ENCODE data around the gene PLCB4.

The PLCB4 gene

DNA sequence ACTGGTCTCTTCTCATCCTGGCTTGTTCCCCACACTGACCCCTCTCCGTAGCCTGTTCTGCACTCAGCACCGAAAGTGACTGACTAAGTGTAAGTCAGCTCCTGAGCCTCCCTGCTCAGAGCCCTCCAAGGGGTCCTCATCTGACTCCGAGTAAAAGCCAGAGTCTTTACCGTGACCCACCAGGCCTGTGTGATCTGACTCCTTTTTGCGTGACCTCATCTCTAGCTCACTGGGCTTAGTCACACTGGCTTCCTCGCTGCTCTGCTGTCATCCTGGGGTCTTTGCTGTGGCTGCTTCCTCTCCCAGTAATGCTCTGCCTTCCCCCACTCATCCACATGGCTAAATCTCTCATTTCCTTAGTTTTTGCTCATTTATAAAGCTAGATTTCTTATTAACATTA, 116.6 kb downstream of the PLCB4 start:
- no peak for DNase-seq

DNA sequence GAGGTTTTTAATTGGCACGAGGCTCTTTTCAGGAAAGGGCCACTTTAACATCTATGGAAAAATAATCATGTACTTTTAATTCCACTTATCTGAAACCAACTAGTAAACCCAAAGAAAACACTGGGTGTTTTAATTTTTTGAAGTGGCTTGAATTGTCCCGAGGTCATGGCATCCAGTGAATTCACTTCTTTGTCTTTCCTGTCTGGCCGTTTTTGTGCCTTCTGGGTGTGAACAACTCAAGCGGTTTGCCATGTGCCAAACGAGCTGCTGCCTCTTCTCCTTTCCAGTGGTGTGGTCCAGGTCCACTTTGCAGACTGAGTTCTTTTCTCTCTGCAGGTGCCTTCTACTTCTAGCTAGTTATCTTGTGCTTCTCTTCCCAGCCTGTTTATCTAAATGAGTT, 117.5 kb downstream of the PLCB4 start:
- DNase-seq = no peak

DNA sequence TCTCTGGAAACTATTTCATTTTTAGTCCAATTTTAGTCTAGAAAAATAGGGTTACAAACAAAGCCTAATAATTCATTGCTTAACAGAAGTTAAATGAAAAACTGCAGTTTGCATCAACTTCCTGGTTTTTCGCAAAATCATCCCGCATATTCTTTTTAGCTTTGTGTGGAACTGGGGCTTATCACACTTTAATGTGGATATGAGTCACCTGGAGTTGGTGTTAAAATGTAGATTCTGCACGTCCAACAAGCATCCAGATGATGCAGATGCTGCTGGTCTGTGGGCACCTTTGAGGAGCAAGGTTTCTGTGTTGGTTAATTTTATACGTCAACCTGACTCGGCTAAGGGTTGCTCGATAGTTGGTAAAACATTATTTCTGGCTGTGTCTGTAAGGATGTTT, 126.1 kb downstream of the PLCB4 start:
- no peak for DNase-seq

DNA sequence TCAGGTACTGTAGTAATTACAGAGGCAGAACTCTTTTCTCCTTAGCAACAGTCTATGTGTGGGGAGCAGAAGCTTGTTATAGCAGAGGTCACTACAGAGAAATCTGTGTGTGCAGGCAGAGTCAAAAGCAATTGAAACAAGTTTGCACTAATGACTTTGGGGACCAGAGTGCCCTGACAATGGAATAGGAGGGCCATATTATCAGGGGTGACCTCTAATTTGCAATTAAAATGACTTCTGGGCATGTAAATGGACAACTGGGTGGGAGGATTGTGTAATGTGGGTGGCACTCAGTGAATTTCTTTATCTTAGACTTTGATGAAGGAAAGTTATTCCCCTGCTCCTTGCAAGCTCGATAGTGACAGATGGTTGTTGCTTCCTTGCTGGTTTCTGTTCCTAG, 127.2 kb downstream of the PLCB4 start:
- DNase-seq = no peak

DNA sequence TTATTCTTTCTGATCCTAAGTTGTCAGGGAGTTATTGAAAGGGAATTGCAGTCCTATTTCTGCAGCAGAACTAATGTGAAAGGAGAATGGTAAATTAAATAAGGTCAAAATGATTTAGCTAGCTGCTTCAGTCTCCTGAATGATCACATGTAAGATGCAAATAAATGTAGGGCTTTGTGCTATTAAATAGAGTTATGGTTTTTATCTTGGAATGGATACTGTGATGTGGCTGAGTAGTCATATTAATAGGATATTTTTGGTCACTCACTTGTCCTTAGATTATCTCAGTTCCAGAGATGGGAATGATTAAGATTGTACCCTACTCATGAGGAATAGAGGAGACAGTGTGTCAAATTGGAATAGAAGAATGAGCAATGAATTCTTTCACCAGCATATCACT, 129.6 kb downstream of the PLCB4 start:
- DNase-seq = no peak

DNA sequence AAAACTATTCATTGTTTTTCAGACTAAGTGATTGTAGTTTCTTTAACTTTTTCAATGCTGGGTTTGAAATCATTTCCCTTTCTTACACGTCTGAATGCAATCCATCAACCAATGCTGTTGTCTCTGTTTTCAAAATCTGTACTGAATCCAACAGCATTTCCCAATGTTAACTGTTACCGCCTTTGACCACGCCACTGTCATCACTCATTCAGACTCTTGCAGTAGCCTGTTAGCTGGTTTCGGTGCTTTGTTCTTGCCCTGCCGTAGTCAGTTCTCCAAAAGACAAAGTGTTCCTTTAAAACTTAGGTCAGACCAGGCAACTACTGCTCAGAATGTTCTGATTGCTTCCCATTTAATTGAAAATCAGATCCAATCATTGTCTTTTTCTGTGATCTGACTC, 131.3 kb downstream of the PLCB4 start:
- no peak for DNase-seq

DNA sequence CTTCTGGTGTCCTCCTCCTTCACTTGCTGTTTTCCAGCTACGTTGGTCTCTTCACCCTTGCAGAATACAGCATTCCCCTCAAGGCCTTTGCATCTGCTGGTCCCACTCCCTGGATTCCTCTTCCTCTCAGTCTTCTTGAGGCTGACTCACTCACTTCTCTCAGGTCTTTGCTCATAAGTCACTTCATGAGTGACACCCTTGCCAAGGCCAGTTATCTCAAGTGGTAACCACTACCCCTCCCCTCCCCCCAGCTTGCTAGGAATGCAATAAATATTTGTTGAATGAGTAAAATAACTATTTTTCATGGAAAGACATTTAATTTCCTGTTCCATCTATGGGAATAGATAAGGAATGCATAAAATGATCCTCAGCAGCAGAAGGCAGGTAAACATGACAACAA, 131.7 kb downstream of the PLCB4 start:
- DNase-seq = no peak

DNA sequence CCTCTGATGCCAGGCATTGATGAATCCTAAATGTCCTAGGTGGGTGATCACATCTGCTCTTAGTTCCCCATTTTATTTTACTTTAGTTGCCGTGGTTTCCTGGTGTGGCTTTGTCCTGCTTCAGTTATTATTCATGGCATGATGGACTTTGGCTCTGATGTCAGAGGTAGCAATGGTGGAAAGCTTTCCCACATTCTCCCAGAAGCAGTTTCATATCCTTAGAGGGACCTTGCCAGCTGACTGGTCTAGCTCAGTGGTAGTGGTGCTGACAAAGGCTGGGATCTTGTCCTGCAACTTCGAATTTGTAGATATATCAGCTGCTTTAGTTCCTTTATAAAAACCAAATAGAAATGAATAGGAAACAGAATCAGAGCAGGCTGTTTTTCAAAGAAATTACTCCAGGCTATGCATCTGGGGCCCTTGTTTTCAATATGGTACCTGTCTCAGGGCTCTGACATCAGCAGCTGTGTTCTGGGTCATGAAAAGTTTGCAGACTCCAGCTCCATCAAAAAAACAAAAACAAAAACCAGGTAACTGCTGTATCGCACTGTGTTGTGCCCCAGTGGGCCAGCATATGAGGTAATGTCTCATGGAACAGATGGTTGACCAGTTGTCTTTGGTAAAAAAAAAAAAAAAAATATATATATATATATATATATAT, 133.7 kb downstream of the PLCB4 start:
- no peak for DNase-seq

DNA sequence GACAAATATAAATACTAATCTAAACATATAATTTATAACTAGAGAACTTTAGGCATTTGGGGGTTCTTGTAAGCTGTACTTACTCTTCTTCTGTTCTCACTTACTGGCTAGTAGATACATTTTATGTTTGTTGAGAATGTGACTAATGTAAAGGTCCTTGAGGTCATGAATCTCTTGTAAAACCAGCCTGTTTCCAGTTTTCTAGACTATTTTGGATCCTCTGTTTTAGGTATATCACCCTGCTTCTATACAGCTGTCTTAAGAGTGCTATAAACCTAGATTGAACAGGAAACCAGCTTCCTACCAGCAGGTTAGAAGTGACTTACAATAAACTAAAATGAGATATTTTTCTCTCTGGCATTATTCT, 134.2 kb downstream of the PLCB4 start:
- DNase-seq = no peak

DNA sequence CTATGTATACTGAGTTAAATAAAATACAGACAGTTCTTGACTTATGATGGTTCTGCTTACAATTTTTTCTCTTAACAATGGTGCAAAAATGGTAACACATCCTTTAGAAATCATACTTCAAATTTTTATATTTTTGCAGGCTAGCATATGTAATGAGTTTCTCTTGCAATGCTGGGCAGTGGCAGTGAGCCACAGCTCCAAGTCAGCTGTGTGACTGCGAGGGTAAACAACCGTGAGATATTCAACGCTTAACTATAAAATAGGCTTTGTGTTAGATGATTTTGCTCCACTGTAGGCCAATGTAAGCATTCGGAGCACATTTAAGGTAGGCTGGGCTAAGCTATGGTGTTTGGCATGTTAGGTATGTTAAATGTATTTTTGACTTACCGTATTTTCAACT, 136.1 kb downstream of the PLCB4 start:
- no peak for DNase-seq

DNA sequence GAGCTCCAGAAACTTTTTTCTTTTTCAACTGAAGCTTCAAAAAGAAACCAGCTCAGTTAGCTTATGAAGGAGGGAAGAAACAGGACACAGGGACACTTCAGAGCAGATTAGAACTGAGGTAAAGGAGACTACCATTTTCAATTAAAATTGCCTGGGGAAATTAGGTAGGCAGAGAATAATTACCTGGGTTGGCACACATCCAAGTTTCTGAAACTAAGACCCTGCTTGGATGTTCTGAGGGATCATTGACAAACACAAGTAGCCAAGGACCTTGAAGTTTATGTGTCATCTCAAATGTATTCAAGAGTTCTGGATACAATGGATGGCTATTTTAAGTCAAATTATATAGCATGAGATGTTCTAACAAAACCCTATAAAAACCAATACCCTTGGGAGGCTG, 137.6 kb downstream of the PLCB4 start:
- no peak for DNase-seq

DNA sequence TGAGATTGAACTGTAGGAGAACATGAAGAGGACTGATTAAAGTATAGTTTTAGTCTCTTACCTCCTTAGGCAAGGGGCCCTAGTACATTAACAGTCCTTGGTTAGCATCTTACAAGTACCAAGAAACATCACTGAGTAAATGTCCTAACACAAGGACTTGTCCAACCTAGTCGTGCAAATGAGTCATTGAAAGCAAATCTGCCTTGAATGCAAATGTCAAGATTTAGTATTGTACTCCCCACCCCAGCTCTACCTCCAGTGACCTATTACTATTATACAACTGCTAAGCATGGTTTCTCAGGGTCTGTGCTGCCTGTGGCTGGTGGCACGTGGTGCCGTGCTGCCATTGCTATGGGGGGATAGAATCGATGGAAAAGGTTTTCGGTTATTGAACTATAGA, 138.4 kb downstream of the PLCB4 start:
- no peak for DNase-seq

DNA sequence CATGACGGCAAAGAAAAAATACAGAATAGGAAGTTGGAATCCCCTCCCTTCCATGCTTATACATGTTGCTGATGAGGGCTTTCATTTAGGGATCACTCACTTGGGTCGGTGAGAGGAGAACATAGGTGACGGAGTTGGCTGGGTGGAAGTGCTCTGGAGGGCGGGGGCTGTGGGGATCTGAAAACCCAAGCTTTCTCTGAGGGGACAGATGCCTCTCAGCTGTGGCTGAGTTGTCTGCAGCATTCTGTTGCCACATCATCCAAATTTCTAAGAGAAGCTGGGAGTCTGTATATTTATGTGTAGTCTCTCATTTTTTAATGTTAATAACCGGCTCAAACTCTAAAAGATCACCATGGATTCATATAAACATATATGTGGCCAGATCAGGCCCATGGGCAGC, 141.5 kb downstream of the PLCB4 start:
- DNase-seq = no peak

DNA sequence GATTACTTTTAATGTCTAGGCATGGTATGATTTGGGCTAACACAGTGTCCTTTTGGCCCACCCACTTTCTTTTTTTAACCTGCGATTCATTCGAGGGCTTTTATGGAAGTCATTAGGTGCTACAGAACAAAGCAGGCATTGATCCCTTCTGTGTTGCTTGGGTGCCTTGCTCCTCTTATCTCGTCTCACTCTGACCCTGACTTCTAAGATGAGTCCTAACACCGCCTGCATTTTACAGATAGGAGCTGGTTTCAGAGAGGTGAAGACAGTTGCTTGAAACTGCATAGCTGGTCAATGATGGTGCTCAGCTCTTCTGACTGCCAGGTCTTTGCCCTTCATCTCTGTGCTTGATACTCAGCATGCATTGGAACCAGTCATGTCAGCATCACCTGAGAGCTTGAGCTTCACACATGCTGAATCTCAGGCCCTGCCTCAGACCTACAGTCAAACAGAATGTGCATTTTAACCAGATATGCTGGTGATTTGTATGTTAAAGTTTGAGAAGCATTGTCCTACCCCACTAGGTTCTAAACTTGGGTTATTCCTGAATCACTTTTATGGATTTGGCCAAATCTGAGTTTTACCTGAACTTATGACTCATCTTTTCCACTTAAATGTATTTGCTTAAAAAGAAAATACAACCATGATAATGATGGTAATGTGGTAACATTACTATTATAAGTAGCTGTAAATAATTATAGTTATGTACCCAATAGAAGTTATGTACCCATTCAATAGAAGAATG, 142.3 kb downstream of the PLCB4 start:
- DNase-seq = no peak

DNA sequence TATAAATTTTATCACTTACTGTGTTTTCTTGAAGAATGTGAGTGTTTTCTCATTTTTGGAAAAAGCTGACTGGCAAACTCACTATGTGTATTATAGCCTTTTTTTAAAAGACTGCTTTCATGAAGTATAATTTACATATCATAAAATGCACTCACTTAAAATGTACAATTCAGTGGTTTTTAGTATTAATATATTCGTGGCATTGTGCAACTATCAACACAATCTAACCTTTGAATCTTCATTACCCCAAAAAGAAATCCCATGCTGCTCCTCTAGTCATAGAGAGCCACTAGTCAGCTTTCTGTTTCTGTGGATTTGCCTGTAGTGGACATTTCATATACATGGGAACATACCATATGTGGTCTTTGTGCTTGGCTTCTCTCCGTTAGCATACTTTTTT, 143.8 kb downstream of the PLCB4 start:
- DNase-seq = no peak

DNA sequence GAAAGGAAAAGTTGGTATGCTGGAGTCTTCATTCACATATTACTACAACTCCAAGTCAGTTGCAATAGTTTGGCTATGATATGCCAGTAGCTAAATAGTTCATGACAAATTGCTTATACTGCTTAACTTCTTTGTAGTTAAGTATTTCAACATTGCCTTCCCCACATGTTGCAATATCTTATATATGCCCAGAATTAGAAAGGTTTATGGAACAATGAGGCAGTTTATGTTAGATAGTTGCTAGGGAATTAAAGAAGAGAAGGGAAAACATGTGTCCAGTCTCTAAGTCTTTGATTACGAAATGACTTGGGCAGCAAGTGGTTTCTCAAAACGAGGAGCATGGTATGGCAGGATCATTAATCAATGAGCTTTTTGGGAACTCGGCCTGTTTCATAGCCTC, 145.8 kb downstream of the PLCB4 start:
- no peak for DNase-seq

DNA sequence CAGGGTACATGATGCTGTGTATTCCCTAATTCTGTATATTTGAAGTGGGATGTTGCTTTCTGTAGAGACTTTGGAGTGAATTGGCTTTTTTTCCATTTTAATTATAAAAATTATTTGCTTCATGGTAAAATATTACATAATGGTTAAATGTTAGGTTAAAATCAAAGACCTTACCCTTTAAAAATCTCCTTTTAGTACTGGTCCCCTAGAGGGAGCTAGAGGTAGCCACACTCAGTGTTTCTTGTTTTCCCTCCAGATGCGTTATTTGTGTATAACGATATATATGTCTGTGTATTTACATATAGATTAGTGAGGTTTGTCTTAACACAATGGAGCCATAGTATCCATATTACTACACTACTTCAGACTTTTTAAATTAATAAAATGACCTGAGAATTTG, 146.7 kb downstream of the PLCB4 start:
- no peak for DNase-seq

DNA sequence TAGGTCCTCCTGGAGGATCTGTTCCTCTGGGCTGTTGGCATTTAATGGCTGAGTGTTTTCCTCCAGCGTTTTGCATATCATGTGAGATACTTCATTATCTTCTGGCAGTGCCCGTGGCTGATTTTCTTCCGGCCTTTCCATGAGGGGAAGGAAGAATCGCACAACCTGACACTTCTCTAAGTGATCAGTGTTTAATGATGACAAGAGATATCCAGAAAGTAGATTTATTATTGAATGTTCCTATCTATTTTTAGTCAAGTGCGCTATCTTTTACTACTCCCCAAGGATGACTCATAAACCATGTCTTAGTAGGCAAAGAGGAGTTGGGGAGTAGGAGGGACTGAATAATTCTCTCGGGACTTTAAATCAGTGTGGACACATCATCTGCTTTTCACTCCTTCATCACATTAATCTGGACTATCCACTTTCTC, 149.7 kb downstream of the PLCB4 start:
- no peak for DNase-seq

DNA sequence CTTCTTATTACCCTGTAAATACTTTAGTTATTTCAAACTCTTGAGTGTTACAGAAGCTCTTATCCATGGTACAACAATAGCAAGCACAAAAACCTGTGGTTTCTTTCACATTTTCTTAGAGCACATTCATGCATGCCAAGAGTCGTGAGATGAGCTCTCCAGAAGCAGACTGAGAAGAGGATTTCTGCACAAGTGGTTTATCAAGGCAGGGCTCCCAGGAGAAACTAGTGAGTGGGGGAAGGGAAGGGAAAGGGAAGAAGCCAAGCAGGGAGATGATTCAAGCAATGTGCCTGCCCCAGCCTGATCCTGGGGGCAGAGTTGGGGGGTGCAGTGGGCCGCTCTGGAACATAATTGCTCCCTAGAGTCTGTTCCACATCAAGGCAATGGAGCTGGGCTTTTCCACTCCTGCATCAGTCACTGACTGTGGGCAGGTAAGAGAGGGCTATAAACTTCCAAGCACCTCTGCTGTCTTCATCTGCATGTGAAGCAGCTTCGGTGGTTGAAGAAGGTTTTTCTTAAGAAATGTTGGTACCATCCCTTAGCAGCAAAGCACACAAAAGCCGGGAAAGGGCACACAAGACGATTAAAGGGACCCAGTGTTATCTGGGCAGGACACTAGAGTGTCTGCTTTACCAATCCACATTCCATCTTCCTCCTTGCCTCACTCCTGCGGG, 152.1 kb downstream of the PLCB4 start:
- DNase-seq = no peak

DNA sequence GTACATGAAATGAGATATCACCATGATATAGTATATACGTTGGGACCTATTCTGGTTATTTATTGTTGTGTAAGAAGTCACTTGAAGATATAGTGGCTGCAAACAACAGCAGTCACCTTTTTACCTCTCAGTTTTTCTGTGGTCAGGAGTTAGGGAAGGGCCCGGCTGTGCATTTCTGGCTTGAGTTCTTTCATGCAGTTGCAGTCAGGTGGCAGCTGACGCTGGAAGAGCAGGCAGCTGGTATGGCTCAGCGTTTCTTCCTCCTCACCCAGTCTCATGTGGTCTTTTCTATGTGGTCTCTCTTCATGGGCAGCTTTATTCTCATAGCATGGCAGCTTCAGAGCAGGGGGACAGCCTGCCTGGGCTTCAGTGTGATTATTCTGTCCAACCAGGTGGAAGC, 154.4 kb downstream of the PLCB4 start:
- DNase-seq = no peak

DNA sequence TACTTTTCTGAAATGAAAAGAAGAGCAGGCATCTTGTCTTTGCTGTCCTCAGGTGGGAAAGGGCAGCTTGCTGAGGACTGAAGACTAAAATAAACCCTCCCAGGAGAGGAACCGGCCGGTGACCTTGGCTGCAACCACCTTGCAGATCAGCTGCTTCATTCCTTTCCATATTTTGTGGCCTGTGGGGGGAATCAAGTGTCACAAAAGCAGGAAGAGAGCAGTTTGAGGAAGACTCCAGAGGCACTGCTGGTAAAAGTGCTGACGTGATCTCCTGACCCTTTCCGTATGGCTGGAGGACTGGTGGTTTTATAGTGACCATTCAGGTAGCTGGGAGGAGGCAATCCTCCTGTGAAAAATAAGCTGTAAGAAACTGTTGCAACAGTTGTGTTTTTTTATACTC, 157.0 kb downstream of the PLCB4 start:
- DNase-seq = no peak

DNA sequence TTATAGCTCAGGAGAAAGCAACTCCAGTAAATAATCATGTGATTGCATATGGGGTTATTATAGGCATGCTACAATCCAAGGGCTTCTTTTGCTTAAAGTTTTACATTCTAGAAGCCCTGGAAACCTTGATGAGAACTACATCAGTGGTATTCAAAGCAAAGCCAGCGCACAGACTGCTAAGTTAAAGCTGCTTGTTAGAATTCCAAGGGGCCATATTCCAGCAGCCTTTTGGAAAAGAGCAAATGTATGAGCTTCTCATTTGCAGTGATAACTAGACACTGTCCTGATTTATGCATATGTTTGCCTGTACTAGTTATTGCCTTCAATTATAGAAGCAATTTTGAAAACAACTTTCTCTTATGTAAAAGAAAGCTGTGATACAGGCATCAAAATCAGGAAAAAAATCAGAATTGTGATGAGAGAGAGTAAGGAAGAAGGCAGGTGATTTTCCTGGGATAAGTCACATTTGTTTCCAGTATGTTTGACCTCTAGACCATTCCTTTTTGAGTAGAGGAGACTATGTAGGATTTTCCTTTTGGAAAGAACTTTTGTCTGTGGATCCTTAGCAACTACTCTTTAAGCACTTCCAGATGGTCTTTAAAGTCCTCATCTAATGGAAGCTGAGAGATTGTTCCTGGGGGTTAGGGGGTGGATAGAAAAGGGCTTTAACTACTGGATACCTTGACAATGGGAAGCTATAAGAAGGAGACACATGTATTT, 159.2 kb downstream of the PLCB4 start:
- no peak for DNase-seq

DNA sequence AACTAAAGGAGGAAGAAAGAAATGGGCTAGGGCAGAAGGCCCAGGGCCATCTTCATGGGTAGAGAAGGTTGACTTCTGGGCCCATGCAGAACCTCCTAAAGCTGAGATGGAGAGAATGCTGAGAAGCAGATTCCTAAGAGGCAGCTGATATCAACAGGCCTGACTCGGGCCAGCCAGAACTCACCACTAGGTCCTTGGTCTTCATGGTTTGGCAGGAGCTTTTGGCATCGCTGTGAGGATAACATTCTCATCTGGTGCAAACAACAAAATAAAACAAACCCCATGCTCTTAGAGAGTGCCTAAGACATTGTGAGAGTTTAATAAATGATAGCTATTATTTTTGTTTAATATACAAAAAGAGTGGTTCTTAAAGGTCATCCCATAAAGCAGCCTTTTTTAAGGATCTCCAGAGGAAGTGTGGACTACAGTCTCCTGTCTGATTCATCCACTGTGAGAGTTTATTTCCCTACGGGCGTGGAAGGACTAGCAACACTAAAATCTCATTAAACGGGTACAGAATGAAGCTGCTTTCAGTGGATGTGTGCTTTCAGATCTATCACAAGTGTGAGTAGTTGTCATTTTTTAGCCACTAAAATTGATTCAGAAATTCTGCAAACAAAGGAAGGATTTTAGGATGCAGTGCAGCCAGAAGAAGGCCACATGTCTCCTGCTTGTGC, 160.0 kb downstream of the PLCB4 start:
- DNase-seq = no peak

Data from GF-D8 (cell line).